CD4-positive, alpha-beta memory T cell (primary cell): Measurements from ENCODE around the gene KLHDC1. TPM values are rescaled to one million over a fixed set of nuclear protein-coding genes. Genes with fewer than 3 reads are reported as not detected.
"Not testable (repeated sequence)": the region's sequence is repeated elsewhere in the genome, so short reads cannot be mapped to it uniquely, and the experiment has no call there.

ENCODE experiments used
- CTCF ChIA-PET: fragments of 350-600 bp; sonication (Branson Sonifier 250); formaldehyde crosslinking; loops from one replicate; lab custom pipeline; 2021; ENCODE audit warnings: inconsistent platforms; ENCODE audit not compliant: partially characterized antibody; lab: Charles Lee
- POLR2A ChIA-PET: fragments of 350-600 bp; sonication (Branson Sonifier 250); formaldehyde crosslinking; loops from one replicate; lab custom pipeline; 2021; ENCODE audit not compliant: partially characterized antibody; lab: Charles Lee
- DNase-seq, 5 donors: peaks; one replicate each; pipeline versions ENCODE4 v3.0.0 to v3.0.0-alpha.2; 2020 to 2022; ENCODE audit warnings: mixed read lengths in 1 of 5
- H3K27ac ChIP-seq: one replicate; pipeline ENCODE4 v1.7.0; 2013; ENCODE audit warnings: low read depth, low read length
- H3K27me3 ChIP-seq: 2 replicates; pipeline ENCODE4 v1.7.0; 2013; ENCODE audit warnings: mild to moderate bottlenecking, low read length, moderate library complexity; ENCODE audit not compliant: insufficient read depth
- H3K36me3 ChIP-seq: 2 replicates; pipeline ENCODE4 v1.7.0; 2013; ENCODE audit warnings: mild to moderate bottlenecking, low read length, moderate library complexity; ENCODE audit not compliant: insufficient read depth
- H3K4me1 ChIP-seq: 2 replicates; pipeline ENCODE4 v1.7.0; 2013; ENCODE audit warnings: mild to moderate bottlenecking, low read length, moderate library complexity; ENCODE audit not compliant: insufficient read depth
- H3K4me3 ChIP-seq, 2 donors: one replicate each; pipeline ENCODE4 v1.7.0; 2013; ENCODE audit warnings: low read length in 2 of 2, mild to moderate bottlenecking in 1 of 2
- H3K9me3 ChIP-seq, 2 donors: one replicate each; pipeline ENCODE4 v1.7.0; 2013; ENCODE audit warnings: low read length in 2 of 2, control low read depth in 1 of 2; ENCODE audit not compliant: control insufficient read depth in 1 of 2
- H3K27ac Mint-ChIP-seq, 7 donors: one replicate each; pipeline ENCODE4 v1.8.0; 2020 to 2021; ENCODE audit warnings: mixed read lengths in 7 of 7, mild to moderate bottlenecking in 6 of 7, inconsistent platforms in 3 of 7, moderate library complexity in 3 of 7
- H3K27me3 Mint-ChIP-seq, 2 donors: one replicate each; pipeline ENCODE4 v1.8.0; 2020 to 2021; ENCODE audit warnings: mixed read lengths in 2 of 2
- H3K36me3 Mint-ChIP-seq, 2 donors: one replicate each; pipeline ENCODE4 v1.8.0; 2020 to 2021; ENCODE audit warnings: mixed read lengths in 2 of 2, inconsistent platforms in 1 of 2, mild to moderate bottlenecking in 1 of 2
- H3K4me1 Mint-ChIP-seq, 4 donors: one replicate each; pipeline ENCODE4 v1.8.0; 2020 to 2021; ENCODE audit warnings: mixed read lengths in 4 of 4, mild to moderate bottlenecking in 1 of 4
- H3K4me3 Mint-ChIP-seq, 8 donors: one replicate each; pipeline ENCODE4 v1.8.0; 2020 to 2021; ENCODE audit warnings: mixed read lengths in 8 of 8, mild to moderate bottlenecking in 7 of 8, moderate library complexity in 6 of 8, inconsistent platforms in 3 of 8
- H3K9me3 Mint-ChIP-seq, 8 donors: one replicate each; pipeline ENCODE4 v1.8.0; 2020 to 2021; ENCODE audit warnings: mixed read lengths in 8 of 8, mild to moderate bottlenecking in 5 of 8, inconsistent platforms in 3 of 8, moderate library complexity in 1 of 8
- intact Hi-C: fragments of 100-400 bp; cut with micrococcal nuclease; formaldehyde crosslinking; loops from one replicate; pipeline ENCODE4 v1.15.1; 2023
- polyA plus RNA-seq, 2 donors: library from polyadenylated mRNA; unstranded; fragments of 300-500 nt; fragmentation: Illumina TruSeq; gene quantifications; one replicate each; pipeline ENCODE4 v1.2.3, GENCODE V29; 2021
- total RNA-seq, 2 experiments: library from RNA; stranded (reverse); gene quantifications; one replicate each; pipeline ENCODE4 v1.2.3, GENCODE V29; 2021

KLHDC1 gene
- total and polyA plus RNA-seq, 4 experiments from 2014 or later = 2.0 to 13.6 (median 7.9) TPM

GRCh38 chr14:49746476-49746875, 53.6 kb downstream of the KLHDC1 start:
- Mint-ChIP-seq H3K36me3 (peaks cover 21 to 37% of the 10 kb centered on the region in 2 donors), H3K27ac (peak overlapping the region in 2 of 7 donors; percentile 13 to 20)
- H3K4me3 Mint-ChIP-seq, POLR2A ChIA-PET, H3K36me3 ChIP-seq, intact Hi-C loops, H3K9me3 Mint-ChIP-seq, H3K27me3 Mint-ChIP-seq, H3K4me1 Mint-ChIP-seq, H3K9me3 ChIP-seq, H3K4me1 ChIP-seq, H3K27ac ChIP-seq, DNase-seq, H3K27me3 ChIP-seq, H3K4me3 ChIP-seq: not testable (repeated sequence)
- CTCF ChIA-PET = interaction anchor here (1.3 kb wide), 1 partner anchor 17 kb away, joined by 3 read pairs; no protein-coding TSS in a partner anchor

GRCh38 chr14:49754570-49755097, 61.7 kb downstream of the KLHDC1 start:
- H3K9me3 Mint-ChIP-seq = peaks cover 0 to 5% (median 0%) of the 10 kb centered on the region in 8 donors
- ChIA-PET CTCF (no interaction called here), POLR2A (interaction anchor here (0.7 kb wide), 1 partner anchor 246 kb away, joined by 3 read pairs; no protein-coding TSS in a partner anchor)
- Histone ChIP-seq H3K4me1 (no peaks in the 10 kb centered on the region), H3K27me3 (no peaks in the 10 kb centered on the region), H3K27ac (no peak overlapping the region), H3K9me3 (no peaks in the 10 kb centered on the region), H3K4me3 (no peak overlapping the region), H3K36me3 (no peaks in the 10 kb centered on the region)
- H3K36me3 Mint-ChIP-seq = peaks cover 0 to 11% of the 10 kb centered on the region in 2 donors
- no peak overlapping the region for H3K4me3 Mint-ChIP-seq
- intact Hi-C loops = no loop called here
- peaks cover 0 to 1% (median 0%) of the 10 kb centered on the region in 4 donors for H3K4me1 Mint-ChIP-seq
- H3K27ac Mint-ChIP-seq = no peak overlapping the region
- no peaks in the 10 kb centered on the region for H3K27me3 Mint-ChIP-seq
- DNase-seq = no peak

GRCh38 chr14:49755378-49755777, 62.5 kb downstream of the KLHDC1 start:
- POLR2A ChIA-PET = interaction anchor here (0.7 kb wide), 1 partner anchor 245 kb away, joined by 3 read pairs; no protein-coding TSS in a partner anchor
- no peak overlapping the region for H3K27ac Mint-ChIP-seq
- no peak overlapping the region for H3K4me3 Mint-ChIP-seq
- peaks cover 0 to 5% (median 0%) of the 10 kb centered on the region in 8 donors for H3K9me3 Mint-ChIP-seq
- H3K36me3 Mint-ChIP-seq = peaks cover 0 to 11% of the 10 kb centered on the region in 2 donors
- intact Hi-C loops = no loop called here
- H3K36me3 ChIP-seq = no peaks in the 10 kb centered on the region
- H3K4me1 Mint-ChIP-seq = peaks cover 0 to 1% (median 0%) of the 10 kb centered on the region in 4 donors
- H3K27me3 Mint-ChIP-seq = no peaks in the 10 kb centered on the region
- H3K27ac ChIP-seq = no peak overlapping the region
- no peaks in the 10 kb centered on the region for H3K27me3 ChIP-seq
- CTCF ChIA-PET = no interaction called here
- no peaks in the 10 kb centered on the region for H3K4me1 ChIP-seq
- no peak overlapping the region for H3K4me3 ChIP-seq
- DNase-seq = no peak
- H3K9me3 ChIP-seq = no peaks in the 10 kb centered on the region

GRCh38 chr14:49761839-49762551, 69.1 kb downstream of the KLHDC1 start:
- POLR2A ChIA-PET = no interaction called here
- Histone ChIP-seq H3K4me1 (peaks cover 5% of the 10 kb centered on the region), H3K27me3 (no peaks in the 10 kb centered on the region), H3K4me3 (no peak overlapping the region), H3K9me3 (no peaks in the 10 kb centered on the region), H3K36me3 (no peaks in the 10 kb centered on the region), H3K27ac (no peak overlapping the region)
- Mint-ChIP-seq H3K4me3 (no peak overlapping the region), H3K4me1 (peaks cover 2 to 5% (median 4%) of the 10 kb centered on the region in 4 donors), H3K27ac (peak overlapping the region in 1 of 7 donors; percentile 33), H3K27me3 (no peaks in the 10 kb centered on the region), H3K9me3 (no peaks in the 10 kb centered on the region), H3K36me3 (peaks cover 0 to 8% of the 10 kb centered on the region in 2 donors)
- CTCF ChIA-PET = no interaction called here
- intact Hi-C loops = no loop called here
- DNase-seq = no peak

GRCh38 chr14:49766839-49767238, 73.9 kb downstream of the KLHDC1 start:
- Histone ChIP-seq H3K9me3 (no peaks in the 10 kb centered on the region), H3K27me3 (no peaks in the 10 kb centered on the region), H3K4me1 (peaks cover 30% of the 10 kb centered on the region), H3K4me3 (no peak overlapping the region), H3K36me3 (no peaks in the 10 kb centered on the region), H3K27ac (peak overlapping the region; percentile 95)
- DNase-seq = no peak
- POLR2A ChIA-PET = interaction anchor here (0.7 to 6.2 kb wide), 22 partner anchors 10 to 545 kb away, joined by 3 to 153 read pairs (median 10); partner anchors contain the start of genes DMAC2L, DNAAF2, KLHDC1 and L2HGDH
- H3K27ac Mint-ChIP-seq = peak overlapping the region; percentile 95 to 100 (median 99)
- peaks cover 0 to 1% of the 10 kb centered on the region in 2 donors for H3K27me3 Mint-ChIP-seq
- CTCF ChIA-PET = interaction anchor here (1.0 to 4.9 kb wide), 12 partner anchors 29 to 350 kb away, joined by 3 to 52 read pairs (median 4); partner anchors contain the start of genes DNAAF2, KLHDC1, MGAT2 and NEMF
- peaks cover 19 to 45% (median 28%) of the 10 kb centered on the region in 4 donors for H3K4me1 Mint-ChIP-seq
- peak overlapping the region; percentile 88 to 99 (median 94) for H3K4me3 Mint-ChIP-seq
- no peaks in the 10 kb centered on the region for H3K9me3 Mint-ChIP-seq
- intact Hi-C loops = loop anchor here (1.0 to 5.0 kb wide), 5 partner anchors 147 to 765 kb away; partner anchors contain the start of genes DMAC2L, L2HGDH, MAP4K5 and MGAT2
- peaks cover 6 to 20% of the 10 kb centered on the region in 2 donors for H3K36me3 Mint-ChIP-seq

- ChIA-PET CTCF (interaction anchor here (0.9 to 4.9 kb wide), 16 partner anchors 14 to 349 kb away, joined by 3 to 52 read pairs (median 4); partner anchors contain the start of genes DNAAF2, KLHDC1, MGAT2 and NEMF), POLR2A (interaction anchor here (0.7 to 6.2 kb wide), 27 partner anchors 9 to 595 kb away, joined by 3 to 153 read pairs (median 6); partner anchors contain the start of genes DMAC2L, DNAAF2, KLHDC1 and L2HGDH)
- Histone ChIP-seq H3K4me3 (peak overlapping the region in 1 of 2 donors; percentile 97), H3K27me3 (no peaks in the 10 kb centered on the region), H3K9me3 (no peaks in the 10 kb centered on the region), H3K4me1 (peaks cover 30% of the 10 kb centered on the region), H3K27ac (peak overlapping the region; percentile 95), H3K36me3 (no peaks in the 10 kb centered on the region)
- Mint-ChIP-seq H3K36me3 (peaks cover 5 to 24% of the 10 kb centered on the region in 2 donors), H3K27ac (peak overlapping the region; percentile 95 to 100 (median 99)), H3K4me3 (peak overlapping the region; percentile 88 to 99 (median 94)), H3K27me3 (peaks cover 0 to 1% of the 10 kb centered on the region in 2 donors), H3K9me3 (no peaks in the 10 kb centered on the region), H3K4me1 (peaks cover 19 to 45% (median 28%) of the 10 kb centered on the region in 4 donors)
- no peak for DNase-seq
- intact Hi-C loops = loop anchor here (1.0 to 5.0 kb wide), 5 partner anchors 147 to 765 kb away; partner anchors contain the start of genes DMAC2L, L2HGDH, MAP4K5 and MGAT2
Observed at GRCh38 chr14:49767270-49767570, 74.3 kb downstream of the KLHDC1 start.
